Right renal cortex interstitium (tissue), 3 donors: ENCODE measurements around the gene LCN1. TPM values are rescaled to one million over a fixed set of nuclear protein-coding genes. Genes with fewer than 3 reads are reported as not detected.
"Not testable (repeated sequence)": the region's sequence is repeated elsewhere in the genome, so short reads cannot be mapped to it uniquely, and the experiment has no call there.

ENCODE experiments used
- DNase-seq, 3 donors: peaks; one replicate each; pipeline ENCODE4 v3.0.0-alpha.2; 2013; ENCODE audit warnings: low read depth in 3 of 3, low spot score in 2 of 3
- polyA plus RNA-seq, 3 donors: library from polyadenylated mRNA; unstranded; fragments of 120-200 nt; gene quantifications; one replicate each; pipeline ENCODE4 v1.2.1, GENCODE V29; 2013; ENCODE audit not compliant: insufficient read length in 3 of 3

The LCN1 gene
- polyA plus RNA-seq, 3 donors, result not detected

GRCh38 chr9:135504262-135505243 lies 16.7 kb upstream of the LCN1 start:
- DNase-seq, result no peak

- DNase-seq, result no peak
Observed at GRCh38 chr9:135505406-135506187, 15.6 kb upstream of the LCN1 start.

- DNase-seq, result no peak
Observed at GRCh38 chr9:135506327-135507103, 14.7 kb upstream of the LCN1 start.

GRCh38 chr9:135507104-135508035 lies 13.9 kb upstream of the LCN1 start:
- DNase-seq, result no peak

GRCh38 chr9:135508211-135508820 lies 12.9 kb upstream of the LCN1 start:
- DNase-seq, result no peak

GRCh38 chr9:135509458-135509857 lies 11.8 kb upstream of the LCN1 start:
- no peak for DNase-seq

- no peak for DNase-seq
Observed at GRCh38 chr9:135512241-135512603, 9.0 kb upstream of the LCN1 start.

GRCh38 chr9:135512904-135513303 lies 8.3 kb upstream of the LCN1 start:
- no peak for DNase-seq

GRCh38 chr9:135513351-135513846 lies 7.8 kb upstream of the LCN1 start:
- DNase-seq, result no peak

GRCh38 chr9:135513906-135514305 lies 7.3 kb upstream of the LCN1 start:
- DNase-seq, result not testable (repeated sequence)

GRCh38 chr9:135514342-135515082 lies 6.7 kb upstream of the LCN1 start:
- DNase-seq, result no peak

GRCh38 chr9:135515083-135515951 lies 5.9 kb upstream of the LCN1 start:
- no peak for DNase-seq

- no peak for DNase-seq
Observed at GRCh38 chr9:135516132-135516860, 4.9 kb upstream of the LCN1 start.

GRCh38 chr9:135517407-135517822 lies 3.8 kb upstream of the LCN1 start:
- no peak for DNase-seq

- DNase-seq, result no peak
Observed at GRCh38 chr9:135519179-135519971, 1.9 kb upstream of the LCN1 start.

- no peak for DNase-seq
Observed at GRCh38 chr9:135521608-135522095, 412 bp downstream of the LCN1 start.
